Measurements from ENCODE around the gene CKAP4.

GRCh38 chr12:106238146-106238545, 9.7 kb downstream of the CKAP4 start:
- TF ChIP-seq POLR2AphosphoS5 (IDR thresholded peaks at IDR 0.05): no peak
- TF ChIP-seq, protein P1, sequence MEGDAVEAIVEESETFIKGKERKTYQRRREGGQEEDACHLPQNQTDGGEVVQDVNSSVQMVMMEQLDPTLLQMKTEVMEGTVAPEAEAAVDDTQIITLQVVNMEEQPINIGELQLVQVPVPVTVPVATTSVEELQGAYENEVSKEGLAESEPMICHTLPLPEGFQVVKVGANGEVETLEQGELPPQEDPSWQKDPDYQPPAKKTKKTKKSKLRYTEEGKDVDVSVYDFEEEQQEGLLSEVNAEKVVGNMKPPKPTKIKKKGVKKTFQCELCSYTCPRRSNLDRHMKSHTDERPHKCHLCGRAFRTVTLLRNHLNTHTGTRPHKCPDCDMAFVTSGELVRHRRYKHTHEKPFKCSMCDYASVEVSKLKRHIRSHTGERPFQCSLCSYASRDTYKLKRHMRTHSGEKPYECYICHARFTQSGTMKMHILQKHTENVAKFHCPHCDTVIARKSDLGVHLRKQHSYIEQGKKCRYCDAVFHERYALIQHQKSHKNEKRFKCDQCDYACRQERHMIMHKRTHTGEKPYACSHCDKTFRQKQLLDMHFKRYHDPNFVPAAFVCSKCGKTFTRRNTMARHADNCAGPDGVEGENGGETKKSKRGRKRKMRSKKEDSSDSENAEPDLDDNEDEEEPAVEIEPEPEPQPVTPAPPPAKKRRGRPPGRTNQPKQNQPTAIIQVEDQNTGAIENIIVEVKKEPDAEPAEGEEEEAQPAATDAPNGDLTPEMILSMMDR (IDR thresholded peaks at IDR 0.05): no peak
- no peak for TF ChIP-seq EP300 (IDR thresholded peaks at IDR 0.05)
- TF ChIP-seq POLR2A (IDR thresholded peaks at IDR 0.05; ENCODE audit: low read depth): no peak

All from esophagus muscularis mucosa (tissue), 4 donors.